GM18867 (cell line): ENCODE results near the gene CPT2.
"Not testable (repeated sequence)": the region's sequence is repeated elsewhere in the genome, so short reads cannot be mapped to it uniquely, and the experiment has no call there.

ENCODE experiments used
- ATAC-seq: cut with Tn5 transposase; IDR thresholded peaks from one replicate; pipeline ENCODE4 v1.9.1; 2021; ENCODE audit warnings: mild to moderate bottlenecking, moderate library complexity; ENCODE audit not compliant: unreplicated experiment

CPT2 gene

DNA sequence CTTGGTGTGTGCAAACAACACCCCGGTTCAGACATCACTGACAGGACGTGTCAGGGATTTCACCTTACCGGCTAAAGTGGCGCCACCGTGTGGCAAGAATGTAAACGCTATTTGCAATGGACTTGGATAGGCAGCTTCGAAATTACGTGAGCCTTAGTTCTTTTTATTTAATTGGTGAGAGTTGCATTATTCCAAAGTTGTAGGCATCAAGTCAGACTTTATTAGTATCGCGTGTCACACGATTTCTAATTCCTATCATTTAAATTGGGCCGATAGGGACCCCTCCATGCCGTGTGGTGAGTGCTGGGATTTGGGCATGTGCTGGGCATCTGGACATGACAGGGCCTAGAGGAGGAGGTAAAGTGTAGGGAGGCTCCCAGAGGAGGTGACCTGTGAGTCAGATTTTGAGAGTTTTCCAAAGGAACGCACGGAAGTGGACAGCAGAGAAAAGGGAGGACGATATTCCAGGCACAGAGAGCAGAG lies 14.5 kb upstream of the CPT2 start:
- ATAC-seq: peak; percentile 53

DNA sequence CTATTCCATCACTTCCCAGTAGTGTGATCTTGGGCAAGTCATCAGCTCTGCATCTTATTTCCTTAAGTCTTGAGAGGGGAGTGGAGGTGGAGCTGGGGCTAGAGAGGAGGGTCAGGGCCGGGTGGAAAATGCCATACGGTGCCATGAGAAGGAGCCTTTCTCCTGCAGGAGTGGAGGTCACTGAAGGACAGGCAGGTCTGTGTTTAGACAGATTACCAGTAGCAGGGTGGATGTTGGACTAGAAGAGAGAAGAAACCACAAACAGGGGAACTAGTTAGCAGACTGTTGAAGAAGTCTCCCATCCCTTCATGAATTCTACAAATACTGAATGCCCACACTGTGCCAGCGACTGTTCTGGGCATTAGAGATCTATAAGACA lies 13.9 kb upstream of the CPT2 start:
- no peak for ATAC-seq

DNA sequence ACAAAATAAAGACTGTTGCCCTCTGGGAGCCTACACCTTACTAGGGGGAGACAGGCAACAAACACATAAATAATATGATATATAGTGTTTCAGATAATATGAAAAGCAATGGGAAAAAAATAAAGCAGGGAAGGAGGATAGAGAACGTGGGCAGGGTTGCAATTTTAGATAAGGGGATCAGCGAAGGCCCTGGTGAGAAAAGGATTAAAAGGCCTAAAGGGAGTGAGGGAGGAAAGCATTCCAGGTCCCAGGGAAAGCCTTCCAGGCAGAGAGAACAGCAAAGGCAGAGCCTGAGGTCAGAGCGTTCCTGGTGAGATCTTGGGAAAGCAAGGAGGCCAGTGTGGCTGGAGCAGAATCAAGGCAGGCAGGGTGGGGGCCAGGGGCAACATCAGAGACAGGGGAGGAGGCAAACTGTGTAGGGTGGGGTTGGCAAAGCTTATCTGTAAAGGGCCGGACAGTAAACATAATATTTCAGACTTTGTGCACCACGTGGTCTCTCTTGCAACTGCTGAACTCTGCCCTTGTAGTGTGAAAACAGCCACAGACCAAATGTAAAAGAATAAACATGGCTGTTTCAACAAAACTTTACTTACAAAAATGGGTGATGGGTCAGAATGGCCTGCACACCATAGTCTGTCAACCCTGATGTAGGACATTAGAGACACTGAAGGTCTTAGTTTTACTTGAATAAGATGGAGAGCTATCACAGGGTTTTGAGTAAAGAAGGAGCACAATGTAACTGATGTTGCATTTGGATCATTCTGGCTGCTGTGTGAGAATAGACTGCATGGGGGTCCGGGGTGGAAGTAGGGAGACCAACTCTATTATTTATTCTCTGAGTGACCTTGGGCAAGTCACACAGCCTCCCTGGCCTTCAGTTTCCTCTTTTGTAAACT lies 13.3 kb upstream of the CPT2 start:
- no peak for ATAC-seq

DNA sequence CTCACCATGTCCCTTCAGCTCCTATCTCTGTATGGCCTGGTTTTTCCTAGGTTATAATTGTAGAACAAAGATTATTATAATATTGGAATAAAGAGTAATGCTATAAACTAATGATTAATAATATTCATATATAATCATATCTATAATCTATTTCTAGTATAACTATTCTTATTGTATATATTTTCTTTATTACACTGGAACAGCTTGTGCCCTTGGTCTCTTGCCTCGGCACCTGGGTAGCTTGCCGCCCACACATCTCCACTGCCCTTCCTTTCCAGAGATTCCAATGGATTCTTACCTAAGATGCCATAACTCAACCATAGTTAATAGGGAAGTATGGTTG lies 10.7 kb upstream of the CPT2 start:
- ATAC-seq: not testable (repeated sequence)

- ATAC-seq: no peak
Measured at GRCh38 chr1:53186533-53186932, 10.1 kb upstream of the CPT2 start.

GRCh38 chr1:53187401-53187800 lies 9.2 kb upstream of the CPT2 start:
- no peak for ATAC-seq

- ATAC-seq: no peak
Measured at GRCh38 chr1:53188099-53188498, 8.5 kb upstream of the CPT2 start.

- no peak for ATAC-seq
Measured at GRCh38 chr1:53189061-53189460, 7.6 kb upstream of the CPT2 start.

DNA sequence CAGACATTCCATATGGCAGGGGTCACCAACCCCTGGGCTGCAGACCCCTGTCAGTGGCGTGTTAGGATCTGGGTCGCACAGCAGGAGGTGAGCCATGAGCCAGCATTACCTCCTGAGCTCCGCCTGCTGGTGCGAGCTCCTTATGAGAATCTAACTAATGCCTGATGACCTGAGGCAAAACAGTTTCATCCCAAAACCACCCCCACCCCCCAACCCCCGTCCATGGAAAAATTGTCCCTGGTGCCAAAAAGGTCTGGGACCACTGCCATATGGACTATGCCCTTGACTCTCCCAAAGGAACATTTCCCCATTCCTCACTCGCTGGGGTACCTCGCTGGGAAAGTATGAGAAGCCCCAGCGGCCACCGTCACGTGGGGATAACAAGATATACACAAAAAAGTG lies 6.4 kb upstream of the CPT2 start:
- ATAC-seq: no peak

DNA sequence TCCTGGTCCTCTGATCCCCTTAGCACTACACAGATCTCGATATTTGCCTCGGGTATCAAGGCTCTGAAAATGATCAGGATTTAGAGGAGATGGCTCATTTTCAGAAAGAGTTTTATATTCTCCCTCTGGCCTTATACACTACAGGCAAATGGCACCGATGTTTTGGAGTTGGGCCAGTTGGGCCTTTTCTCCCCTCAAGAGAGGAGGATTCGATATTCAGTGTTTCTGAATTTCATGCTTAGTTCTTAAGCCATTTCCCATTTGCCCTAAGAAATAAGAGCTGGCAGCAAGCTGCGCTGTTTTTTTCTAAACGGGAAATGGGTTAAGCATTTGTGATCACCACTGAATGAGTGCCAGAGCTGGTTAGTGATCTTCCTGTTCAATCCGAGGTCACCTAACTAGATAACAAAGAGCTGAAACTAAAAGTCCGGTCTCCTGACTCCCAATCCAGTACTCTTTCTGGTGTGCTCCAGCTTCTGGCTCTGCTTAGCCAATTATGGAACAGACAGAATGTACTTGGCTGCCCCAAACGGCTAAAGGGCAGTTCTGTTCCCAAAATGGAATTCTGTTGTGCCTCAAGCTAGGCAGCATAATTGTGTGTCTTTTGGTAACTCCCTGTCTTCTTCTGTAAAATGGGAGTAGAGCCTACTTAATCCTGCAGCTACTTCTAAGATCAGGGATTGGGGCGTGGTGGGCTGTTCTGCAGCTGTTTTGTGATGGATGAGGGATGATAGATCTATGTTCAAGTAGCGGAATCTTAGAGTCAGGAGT lies 1.2 kb upstream of the CPT2 start:
- ATAC-seq: no peak

DNA sequence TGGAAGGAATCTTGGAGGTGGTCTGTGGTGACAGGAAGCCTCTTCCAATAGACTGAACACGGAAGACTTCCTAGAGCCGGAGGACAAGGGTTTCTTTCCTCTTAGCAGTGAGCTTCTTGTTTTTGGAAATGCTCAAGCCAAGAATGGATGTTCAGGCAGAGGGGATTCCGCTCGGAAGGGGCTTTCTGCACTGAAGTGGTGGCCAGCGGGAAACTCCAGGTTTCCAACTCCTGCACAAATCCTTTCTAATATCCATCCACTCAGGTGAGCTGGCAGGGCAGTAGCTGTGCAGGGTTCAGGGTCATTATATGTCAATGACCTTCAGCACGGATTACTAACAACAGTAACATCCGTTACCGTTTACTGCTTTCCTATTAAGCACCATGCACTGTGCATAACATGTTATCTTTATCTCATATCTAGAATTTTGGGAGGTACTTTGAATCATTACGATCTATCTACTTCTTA lies 573 bp upstream of the CPT2 start:
- no peak for ATAC-seq

DNA sequence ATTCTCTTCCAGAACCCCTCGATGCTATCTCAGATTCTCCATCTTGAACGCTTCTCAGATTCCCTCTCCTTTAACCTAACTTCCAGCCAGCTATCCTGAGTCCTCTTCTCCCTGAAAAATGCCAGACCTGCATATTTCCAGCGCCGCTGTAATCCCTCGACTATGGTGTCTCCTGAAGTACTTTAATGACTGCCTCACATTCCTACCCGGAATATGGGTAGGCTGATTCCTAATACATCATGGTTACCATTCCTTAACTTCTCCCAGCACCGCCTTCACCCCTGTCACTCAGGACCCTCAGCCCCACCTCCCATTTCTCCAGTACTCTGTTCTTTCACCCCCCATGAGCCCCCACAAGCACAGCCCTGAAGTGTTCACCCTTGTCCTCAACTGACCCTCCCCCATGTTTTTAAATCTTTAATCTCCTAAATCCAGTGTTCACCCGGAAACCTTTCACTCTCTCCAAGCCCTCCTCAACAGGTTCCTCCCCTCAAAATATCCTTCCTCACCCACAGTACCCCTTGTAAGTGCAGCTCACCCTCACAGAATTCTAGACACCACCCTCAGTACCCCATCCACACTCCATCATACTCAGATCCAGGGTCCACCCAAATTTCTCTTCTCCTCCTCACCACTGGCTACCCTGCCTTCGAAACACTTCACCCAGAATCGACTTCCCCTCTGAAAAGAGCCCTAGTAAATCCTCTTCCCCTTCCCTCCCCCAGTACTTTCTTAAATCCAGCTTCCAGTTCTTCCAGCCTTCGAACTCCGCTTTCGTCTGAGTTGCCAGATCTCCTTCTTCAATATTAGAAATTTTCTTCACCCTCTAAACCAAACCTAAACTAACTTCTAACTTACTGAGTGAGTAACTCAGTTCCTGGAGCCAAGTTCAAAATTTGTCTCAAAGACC lies 922 bp downstream of the CPT2 start:
- ATAC-seq: no peak

GRCh38 chr1:53198241-53198651 lies 1.6 kb downstream of the CPT2 start:
- no peak for ATAC-seq

DNA sequence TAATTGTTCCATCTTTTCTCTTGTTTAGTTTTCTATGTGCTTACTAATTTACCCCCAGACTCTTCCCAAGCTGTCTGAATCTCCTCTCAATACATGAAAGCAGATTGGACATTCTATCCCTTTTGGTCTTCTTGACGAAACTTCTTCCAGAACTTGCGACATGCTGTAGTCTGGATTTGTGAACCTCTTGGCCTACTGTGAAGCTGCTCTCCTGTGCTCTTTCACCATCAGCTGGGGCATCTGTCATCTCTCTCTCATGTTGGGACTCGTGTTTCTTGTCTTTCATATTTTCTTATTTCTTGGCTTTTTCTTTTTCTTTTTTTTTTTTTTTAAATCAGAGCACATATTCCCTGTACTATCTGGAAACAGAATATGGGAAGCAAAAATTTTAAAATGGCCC lies 6.8 kb downstream of the CPT2 start:
- no peak for ATAC-seq

- ATAC-seq: not testable (repeated sequence)
Measured at GRCh38 chr1:53205496-53205895, 8.9 kb downstream of the CPT2 start.

GRCh38 chr1:53206083-53206685 lies 9.6 kb downstream of the CPT2 start:
- ATAC-seq: not testable (repeated sequence)

GRCh38 chr1:53206735-53207379 lies 10.2 kb downstream of the CPT2 start:
- ATAC-seq: no peak

DNA sequence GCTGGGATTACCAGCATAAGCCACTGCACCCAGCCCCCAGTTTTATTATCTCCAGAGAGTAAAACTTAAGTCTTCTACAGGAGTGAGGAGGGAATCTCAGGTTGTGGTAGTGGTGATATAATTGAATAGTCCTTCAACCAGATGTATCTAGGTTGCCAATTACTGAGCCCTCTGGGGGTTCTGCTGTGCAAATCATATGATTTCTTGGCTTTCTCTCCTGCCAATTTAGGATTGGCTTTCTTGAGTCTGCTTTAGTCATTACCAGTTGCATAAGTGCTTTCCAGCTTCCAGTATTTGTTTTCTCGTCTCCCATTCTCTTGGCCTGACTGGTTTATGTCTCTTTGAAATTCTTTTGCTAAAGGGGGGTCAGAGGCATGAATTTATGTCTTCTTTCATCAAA lies 11.1 kb downstream of the CPT2 start:
- no peak for ATAC-seq

DNA sequence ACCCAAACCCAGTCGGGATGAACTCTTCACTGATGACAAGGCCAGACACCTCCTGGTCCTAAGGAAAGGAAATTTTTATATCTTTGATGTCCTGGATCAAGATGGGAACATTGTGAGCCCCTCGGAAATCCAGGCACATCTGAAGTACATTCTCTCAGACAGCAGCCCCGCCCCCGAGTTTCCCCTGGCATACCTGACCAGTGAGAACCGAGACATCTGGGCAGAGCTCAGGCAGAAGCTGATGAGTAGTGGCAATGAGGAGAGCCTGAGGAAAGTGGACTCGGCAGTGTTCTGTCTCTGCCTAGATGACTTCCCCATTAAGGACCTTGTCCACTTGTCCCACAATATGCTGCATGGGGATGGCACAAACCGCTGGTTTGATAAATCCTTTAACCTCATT lies 13.7 kb downstream of the CPT2 start:
- no peak for ATAC-seq

DNA sequence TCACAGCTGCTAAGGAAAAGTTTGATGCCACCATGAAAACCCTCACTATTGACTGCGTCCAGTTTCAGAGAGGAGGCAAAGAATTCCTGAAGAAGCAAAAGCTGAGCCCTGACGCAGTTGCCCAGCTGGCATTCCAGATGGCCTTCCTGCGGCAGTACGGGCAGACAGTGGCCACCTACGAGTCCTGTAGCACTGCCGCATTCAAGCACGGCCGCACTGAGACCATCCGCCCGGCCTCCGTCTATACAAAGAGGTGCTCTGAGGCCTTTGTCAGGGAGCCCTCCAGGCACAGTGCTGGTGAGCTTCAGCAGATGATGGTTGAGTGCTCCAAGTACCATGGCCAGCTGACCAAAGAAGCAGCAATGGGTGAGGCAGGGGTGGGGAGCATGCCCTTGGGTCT lies 14.3 kb downstream of the CPT2 start:
- no peak for ATAC-seq
